HG03280 (cell line): ENCODE data around the gene USP47.

ENCODE experiments used
- ATAC-seq: cut with Tn5 transposase; IDR thresholded peaks from one replicate; pipeline ENCODE4 v1.9.1; 2021; ENCODE audit warnings: mild to moderate bottlenecking, moderate library complexity; ENCODE audit not compliant: unreplicated experiment

USP47 gene

GRCh38 chr11:11965192-11965591 is 123.4 kb downstream of the USP47 start:
- ATAC-seq, result no peak

- no peak for ATAC-seq
These were observed 124.0 kb downstream of the USP47 start for GRCh38 chr11:11965656-11966353.

- no peak for ATAC-seq
These were observed 124.6 kb downstream of the USP47 start for GRCh38 chr11:11966354-11966741.

- peak; percentile 91 for ATAC-seq
These were observed 125.3 kb downstream of the USP47 start for GRCh38 chr11:11966826-11967668.

GRCh38 chr11:11967669-11968510 is 126.1 kb downstream of the USP47 start:
- no peak for ATAC-seq

GRCh38 chr11:11968511-11969280 is 126.9 kb downstream of the USP47 start:
- no peak for ATAC-seq

- no peak for ATAC-seq
These were observed 127.8 kb downstream of the USP47 start for GRCh38 chr11:11969380-11970215.

GRCh38 chr11:11970556-11970955 is 128.8 kb downstream of the USP47 start:
- ATAC-seq, result no peak

GRCh38 chr11:11971906-11972547 is 130.3 kb downstream of the USP47 start:
- no peak for ATAC-seq

GRCh38 chr11:11972730-11973341 is 131.1 kb downstream of the USP47 start:
- no peak for ATAC-seq

- no peak for ATAC-seq
These were observed 131.6 kb downstream of the USP47 start for GRCh38 chr11:11973361-11973800.

- no peak for ATAC-seq
These were observed 132.1 kb downstream of the USP47 start for GRCh38 chr11:11973866-11974265.

GRCh38 chr11:11975201-11976092 is 133.7 kb downstream of the USP47 start:
- ATAC-seq, result no peak

GRCh38 chr11:11976481-11977127 is 134.8 kb downstream of the USP47 start:
- no peak for ATAC-seq

- no peak for ATAC-seq
These were observed 135.6 kb downstream of the USP47 start for GRCh38 chr11:11977206-11977938.

GRCh38 chr11:11978098-11978637 is 136.4 kb downstream of the USP47 start:
- no peak for ATAC-seq
